Right lobe of liver (tissue), 4 donors: ENCODE data around the gene CAMK2D.

Experiments
- CTCF ChIP-seq, 4 donors: fragments of 200-600 bp in 3 of 4; fragments of 450-650 bp in 1 of 4; IDR thresholded peaks; one replicate each; pipeline versions ENCODE4 v1.5.1 to v1.8.0; 2016 to 2022; ENCODE audit warnings: antibody characterized with exemption in 4 of 4, mild to moderate bottlenecking in 2 of 4
- POLR2A ChIP-seq: fragments of 450-650 bp; IDR thresholded peaks from one replicate; pipeline ENCODE4 v1.6.1; 2017; ENCODE audit warnings: antibody characterized with exemption, mild to moderate bottlenecking
- donor health status: DM: no; HTN: no; CAD: no.
- donor health status: DM: no; HTN: no; CAD: no.
- donor health status: DM: no; HTN: yes; CAD: no.

- TF ChIP-seq CTCF (IDR thresholded peaks at IDR 0.05) (no peak), POLR2A (no peak)
Measured at GRCh38 chr4:113718252-113718651, 43.3 kb downstream of the CAMK2D start.
